CD8-positive, alpha-beta memory T cell (primary cell): ENCODE results near the gene UGGT2. TPM values are rescaled to one million over a fixed set of nuclear protein-coding genes. Genes with fewer than 3 reads are reported as not detected.
A peak's percentile ranks its signal among the peaks of the same experiment; 100 is the strongest.
"Not testable (repeated sequence)": the region's sequence is repeated elsewhere in the genome, so short reads cannot be mapped to it uniquely, and the experiment has no call there.

Experiments
- CTCF ChIA-PET: fragments of 350-600 bp; sonication (Branson Sonifier 250); formaldehyde crosslinking; loops from one replicate; lab custom pipeline; 2021; ENCODE audit warnings: antibody characterized with exemption; lab: Charles Lee
- POLR2A ChIA-PET: fragments of 350-600 bp; sonication (Branson Sonifier 250); formaldehyde crosslinking; loops from one replicate; lab custom pipeline; 2021; ENCODE audit warnings: antibody characterized with exemption; lab: Charles Lee
- DNase-seq, 5 donors: peaks; one replicate each; pipeline versions ENCODE4 v3.0.0 to v3.0.0-alpha.2; 2020 to 2022; ENCODE audit warnings: mixed read lengths in 1 of 5
- H3K27ac ChIP-seq: one replicate; pipeline ENCODE4 v1.7.0; 2013; ENCODE audit warnings: low read depth, mild to moderate bottlenecking, low read length, moderate library complexity
- H3K27me3 ChIP-seq: 2 replicates; pipeline ENCODE4 v1.7.0; 2013; ENCODE audit warnings: low read length, mild to moderate bottlenecking; ENCODE audit not compliant: insufficient read depth, poor library complexity, severe bottlenecking
- H3K36me3 ChIP-seq: 2 replicates; pipeline ENCODE4 v1.7.0; 2013; ENCODE audit warnings: mild to moderate bottlenecking, low read length, moderate library complexity; ENCODE audit not compliant: insufficient read depth
- H3K4me1 ChIP-seq: 2 replicates; pipeline ENCODE4 v1.7.0; 2013; ENCODE audit warnings: mild to moderate bottlenecking, low read length, moderate library complexity; ENCODE audit not compliant: insufficient read depth
- H3K4me3 ChIP-seq: 2 replicates; pipeline ENCODE4 v1.7.0; 2013; ENCODE audit warnings: mild to moderate bottlenecking, low read length
- H3K9me3 ChIP-seq: 2 replicates; pipeline ENCODE4 v1.7.0; 2013; ENCODE audit warnings: mild to moderate bottlenecking, low read length
- H3K27ac Mint-ChIP-seq, 8 donors: one replicate each; pipeline ENCODE4 v1.8.0; 2020 to 2021; ENCODE audit warnings: mixed read lengths in 8 of 8, mild to moderate bottlenecking in 6 of 8, inconsistent platforms in 3 of 8, moderate library complexity in 3 of 8
- H3K27me3 Mint-ChIP-seq, 2 donors: one replicate each; pipeline ENCODE4 v1.8.0; 2020 to 2021; ENCODE audit warnings: mixed read lengths in 2 of 2, mild to moderate bottlenecking in 1 of 2, moderate library complexity in 1 of 2
- H3K36me3 Mint-ChIP-seq, 3 donors: one replicate each; pipeline ENCODE4 v1.8.0; 2020 to 2021; ENCODE audit warnings: mixed read lengths in 3 of 3, inconsistent platforms in 1 of 3, mild to moderate bottlenecking in 1 of 3
- H3K4me1 Mint-ChIP-seq, 3 donors: one replicate each; pipeline ENCODE4 v1.8.0; 2020 to 2021; ENCODE audit warnings: mixed read lengths in 3 of 3, inconsistent platforms in 1 of 3, mild to moderate bottlenecking in 1 of 3
- H3K4me3 Mint-ChIP-seq, 7 donors: one replicate each; pipeline ENCODE4 v1.8.0; 2020 to 2021; ENCODE audit warnings: mixed read lengths in 7 of 7, mild to moderate bottlenecking in 6 of 7, moderate library complexity in 4 of 7, inconsistent platforms in 2 of 7
- H3K9me3 Mint-ChIP-seq, 5 donors: one replicate each; pipeline ENCODE4 v1.8.0; 2020 to 2022; ENCODE audit warnings: mixed read lengths in 5 of 5, mild to moderate bottlenecking in 3 of 5, moderate library complexity in 2 of 5, inconsistent platforms in 1 of 5
- polyA plus RNA-seq: library from polyadenylated mRNA; unstranded; fragments of 300-500 nt; fragmentation: Illumina TruSeq; gene quantifications from one replicate; pipeline ENCODE4 v1.2.3, GENCODE V29; 2021
- total RNA-seq, 2 experiments: library from RNA; stranded (reverse); gene quantifications; one replicate each; pipeline ENCODE4 v1.2.3, GENCODE V29; 2021

UGGT2 gene
- total and polyA plus RNA-seq, 3 experiments from 2014 or later: 0.13 to 0.20 TPM; not detected in 1

GRCh38 chr13:95784161-95784899 is 268.9 kb downstream of the UGGT2 start:
- Mint-ChIP-seq H3K36me3 (peaks cover 28 to 49% (median 36%) of the 10 kb centered on the region in 3 donors), H3K27me3 (peaks cover 0 to 3% of the 10 kb centered on the region in 2 donors), H3K4me1 (no peaks in the 10 kb centered on the region), H3K27ac (peak overlapping the region in 1 of 8 donors; percentile 40), H3K4me3 (no peak overlapping the region), H3K9me3 (peaks cover 0 to 5% (median 3%) of the 10 kb centered on the region in 5 donors)
- POLR2A ChIA-PET: no interaction called here
- no peaks in the 10 kb centered on the region for H3K4me1 ChIP-seq
- H3K36me3 ChIP-seq: peaks cover 12% of the 10 kb centered on the region
- H3K27ac ChIP-seq: no peak overlapping the region
- no peak overlapping the region for H3K4me3 ChIP-seq
- no peaks in the 10 kb centered on the region for H3K9me3 ChIP-seq
- CTCF ChIA-PET: no interaction called here
- H3K27me3 ChIP-seq: no peaks in the 10 kb centered on the region
- no peak for DNase-seq

DNA sequence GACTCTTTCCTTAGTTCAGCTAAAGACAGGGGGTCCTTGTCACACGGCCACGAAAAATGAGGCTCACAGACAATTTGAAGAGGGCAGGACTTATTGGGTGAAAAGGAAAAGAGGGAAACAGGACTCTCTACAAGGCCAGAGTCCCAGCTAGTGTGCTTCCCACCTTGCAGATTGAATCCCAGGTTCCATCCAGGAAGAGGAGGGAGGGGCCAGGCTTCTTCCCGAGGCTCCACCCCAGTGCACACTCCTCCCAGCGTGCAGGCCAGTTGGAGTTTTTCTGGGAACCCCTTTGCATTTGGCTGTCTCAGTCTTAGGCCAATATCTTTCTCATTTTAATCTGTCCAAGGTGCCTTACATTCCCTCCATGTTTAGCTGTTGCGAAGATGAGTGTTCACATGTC is 269.5 kb downstream of the UGGT2 start:
- H3K9me3 ChIP-seq: no peaks in the 10 kb centered on the region
- no peak for DNase-seq
- Mint-ChIP-seq H3K4me3 (no peak overlapping the region), H3K27ac (peak overlapping the region in 1 of 8 donors; percentile 40), H3K27me3 (peaks cover 0 to 1% of the 10 kb centered on the region in 2 donors), H3K36me3 (peaks cover 22 to 43% (median 30%) of the 10 kb centered on the region in 3 donors), H3K4me1 (no peaks in the 10 kb centered on the region), H3K9me3 (no peaks in the 10 kb centered on the region)
- H3K27me3 ChIP-seq: no peaks in the 10 kb centered on the region
- peaks cover 10% of the 10 kb centered on the region for H3K36me3 ChIP-seq
- ChIA-PET CTCF (no interaction called here), POLR2A (no interaction called here)
- no peak overlapping the region for H3K27ac ChIP-seq
- no peak overlapping the region for H3K4me3 ChIP-seq
- H3K4me1 ChIP-seq: no peaks in the 10 kb centered on the region

DNA sequence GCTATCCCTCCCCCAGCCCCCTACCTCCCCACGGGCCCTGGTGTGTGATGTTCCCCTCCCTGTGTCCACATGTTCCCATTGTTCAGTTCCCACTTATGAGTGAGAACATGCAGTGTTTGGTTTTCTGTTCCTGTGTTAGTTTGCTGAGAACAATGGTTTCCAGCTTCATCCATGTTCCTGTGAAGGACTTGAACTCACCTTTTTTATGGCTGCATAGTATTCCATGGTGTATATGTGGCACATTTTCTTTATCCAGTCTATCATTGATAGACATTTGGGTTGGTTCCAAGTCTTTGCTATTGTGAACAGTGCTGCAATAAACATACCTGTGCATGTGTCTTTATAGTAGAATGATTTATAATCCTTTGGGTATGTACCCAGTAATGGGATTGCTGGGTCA is 271.3 kb downstream of the UGGT2 start:
- H3K27ac ChIP-seq, CTCF ChIA-PET, H3K9me3 ChIP-seq, H3K9me3 Mint-ChIP-seq, H3K4me1 ChIP-seq, DNase-seq, H3K27me3 ChIP-seq, H3K4me3 ChIP-seq, H3K27ac Mint-ChIP-seq, H3K4me1 Mint-ChIP-seq, H3K4me3 Mint-ChIP-seq, POLR2A ChIA-PET, H3K36me3 ChIP-seq, H3K27me3 Mint-ChIP-seq: not testable (repeated sequence)
- H3K36me3 Mint-ChIP-seq: peaks cover 6 to 43% (median 22%) of the 10 kb centered on the region in 3 donors

GRCh38 chr13:95781016-95781415 is 272.2 kb downstream of the UGGT2 start:
- Mint-ChIP-seq H3K27me3 (no peaks in the 10 kb centered on the region), H3K27ac (no peak overlapping the region), H3K4me1 (peaks cover 0 to 9% (median 7%) of the 10 kb centered on the region in 3 donors), H3K4me3 (no peak overlapping the region), H3K36me3 (peaks cover 3 to 40% (median 20%) of the 10 kb centered on the region in 3 donors), H3K9me3 (no peaks in the 10 kb centered on the region)
- Histone ChIP-seq H3K4me1 (no peaks in the 10 kb centered on the region), H3K27me3 (no peaks in the 10 kb centered on the region), H3K4me3 (no peak overlapping the region), H3K9me3 (no peaks in the 10 kb centered on the region), H3K36me3 (no peaks in the 10 kb centered on the region), H3K27ac (no peak overlapping the region)
- ChIA-PET CTCF (no interaction called here), POLR2A (no interaction called here)
- DNase-seq: no peak

- H3K4me1 Mint-ChIP-seq: peaks cover 5 to 14% (median 12%) of the 10 kb centered on the region in 3 donors
- H3K27me3 ChIP-seq: no peaks in the 10 kb centered on the region
- no peaks in the 10 kb centered on the region for H3K4me1 ChIP-seq
- no peaks in the 10 kb centered on the region for H3K9me3 Mint-ChIP-seq
- H3K36me3 ChIP-seq: no peaks in the 10 kb centered on the region
- ChIA-PET CTCF (no interaction called here), POLR2A (no interaction called here)
- H3K36me3 Mint-ChIP-seq: peaks cover 3 to 37% (median 20%) of the 10 kb centered on the region in 3 donors
- no peak overlapping the region for H3K4me3 ChIP-seq
- no peak overlapping the region for H3K4me3 Mint-ChIP-seq
- H3K27me3 Mint-ChIP-seq: no peaks in the 10 kb centered on the region
- H3K27ac ChIP-seq: no peak overlapping the region
- no peak for DNase-seq
- no peaks in the 10 kb centered on the region for H3K9me3 ChIP-seq
- no peak overlapping the region for H3K27ac Mint-ChIP-seq
Measured at GRCh38 chr13:95779522-95779921, 273.7 kb downstream of the UGGT2 start.

- Mint-ChIP-seq H3K9me3 (no peaks in the 10 kb centered on the region), H3K27me3 (no peaks in the 10 kb centered on the region), H3K4me3 (no peak overlapping the region), H3K4me1 (peaks cover 16 to 21% (median 16%) of the 10 kb centered on the region in 3 donors), H3K36me3 (peaks cover 8 to 58% (median 10%) of the 10 kb centered on the region in 3 donors), H3K27ac (no peak overlapping the region)
- no peaks in the 10 kb centered on the region for H3K4me1 ChIP-seq
- no peaks in the 10 kb centered on the region for H3K36me3 ChIP-seq
- CTCF ChIA-PET: no interaction called here
- no peak overlapping the region for H3K27ac ChIP-seq
- DNase-seq: no peak
- H3K27me3 ChIP-seq: no peaks in the 10 kb centered on the region
- POLR2A ChIA-PET: no interaction called here
- no peaks in the 10 kb centered on the region for H3K9me3 ChIP-seq
- no peak overlapping the region for H3K4me3 ChIP-seq
Measured at GRCh38 chr13:95771905-95772304, 281.3 kb downstream of the UGGT2 start.

DNA sequence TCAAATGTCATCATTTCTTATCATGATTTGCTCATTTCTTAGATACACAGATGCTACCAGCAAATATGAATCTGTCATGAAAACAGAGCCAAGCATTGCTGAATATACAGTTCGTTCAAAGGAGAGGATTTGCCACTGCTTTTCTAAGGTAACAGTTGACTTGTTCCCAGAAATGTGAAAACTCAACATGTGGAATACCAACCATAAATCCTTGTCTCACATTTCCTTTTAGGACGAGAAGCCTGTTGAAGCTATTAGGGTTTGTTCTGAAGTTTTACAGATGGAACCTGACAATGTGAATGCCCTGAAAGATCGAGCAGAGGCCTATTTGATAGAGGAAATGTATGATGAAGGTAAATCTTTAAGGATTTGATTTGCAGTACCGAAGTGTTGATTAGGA is 289.6 kb downstream of the UGGT2 start:
- POLR2A ChIA-PET: no interaction called here
- Histone ChIP-seq H3K27me3 (no peaks in the 10 kb centered on the region), H3K9me3 (no peaks in the 10 kb centered on the region), H3K4me3 (no peak overlapping the region), H3K36me3 (peaks cover 11% of the 10 kb centered on the region), H3K4me1 (no peaks in the 10 kb centered on the region), H3K27ac (no peak overlapping the region)
- DNase-seq: no peak
- CTCF ChIA-PET: no interaction called here
- Mint-ChIP-seq H3K27me3 (no peaks in the 10 kb centered on the region), H3K9me3 (no peaks in the 10 kb centered on the region), H3K27ac (no peak overlapping the region), H3K36me3 (peaks cover 0 to 76% (median 16%) of the 10 kb centered on the region in 3 donors), H3K4me3 (no peak overlapping the region), H3K4me1 (no peaks in the 10 kb centered on the region)

GRCh38 chr13:95762626-95763025 is 290.6 kb downstream of the UGGT2 start:
- H3K9me3 Mint-ChIP-seq, H3K4me1 ChIP-seq, H3K27ac Mint-ChIP-seq, H3K4me3 ChIP-seq, POLR2A ChIA-PET, H3K4me1 Mint-ChIP-seq, H3K27me3 ChIP-seq, DNase-seq, H3K27me3 Mint-ChIP-seq, CTCF ChIA-PET, H3K9me3 ChIP-seq, H3K27ac ChIP-seq, H3K4me3 Mint-ChIP-seq: not testable (repeated sequence)
- peaks cover 11% of the 10 kb centered on the region for H3K36me3 ChIP-seq
- peaks cover 0 to 74% (median 18%) of the 10 kb centered on the region in 3 donors for H3K36me3 Mint-ChIP-seq
